Left lung (tissue), 10 donors: ENCODE data around the gene NF2. TPM values are rescaled to one million over a fixed set of nuclear protein-coding genes. Genes with fewer than 3 reads are reported as not detected.

ENCODE experiments used
- ATAC-seq: fragments of 200-7000 bp; cut with Tn5 transposase; one replicate; pipeline ENCODE4 v1.9.1; 2020; ENCODE audit warnings: moderate library complexity
- DNase-seq, 4 donors: peaks; one replicate each; pipeline ENCODE4 v3.0.0-alpha.2; 2013 to 2020
- H3K27ac ChIP-seq, 2 donors: fragments of 200-600 bp; sonication (generic) in 1 of 2; one replicate each; pipeline versions ENCODE4 v1.5.0 to v1.8.0; 2020 to 2021
- H3K27me3 ChIP-seq, 2 donors: fragments of 200-600 bp; sonication (generic) in 1 of 2; one replicate each; pipeline versions ENCODE4 v1.5.0 to v1.8.0; 2020 to 2021
- H3K36me3 ChIP-seq, 2 donors: fragments of 200-600 bp; sonication (generic) in 1 of 2; one replicate each; pipeline versions ENCODE4 v1.5.0 to v1.8.0; 2020 to 2021
- H3K4me1 ChIP-seq, 2 donors: fragments of 200-600 bp; one replicate each; pipeline ENCODE4 v1.8.0; 2021
- H3K4me3 ChIP-seq, 2 donors: fragments of 200-600 bp; sonication (generic) in 1 of 2; one replicate each; pipeline versions ENCODE4 v1.5.0 to v1.8.0; 2020 to 2021; ENCODE audit warnings: mild to moderate bottlenecking in 1 of 2
- H3K9me3 ChIP-seq, 2 donors: fragments of 200-600 bp; sonication (generic) in 1 of 2; one replicate each; pipeline versions ENCODE4 v1.5.0 to v1.8.0; 2020 to 2021
- intact Hi-C, 2 donors: fragments of 100-400 bp; cut with DNase I; formaldehyde crosslinking; loops; one replicate each; pipeline versions ENCODE4 v1.11.2 to v1.14.2; 2022
- polyA plus RNA-seq, 6 donors: library from polyadenylated mRNA; unstranded; fragments of 120-200 nt; gene quantifications; one replicate each; pipeline ENCODE4 v1.2.1, GENCODE V29; 2013; ENCODE audit not compliant: insufficient read length in 6 of 6
- total RNA-seq, 2 donors: library from RNA; stranded (reverse); fragmentation: NEBNext Ultra II Directional; extraction: Animal tissue kit (Norgen Biotek cat#: 25700); gene quantifications; one replicate each; pipeline ENCODE4 v1.2.1, GENCODE V29; 2021
- TF ChIP-seq, protein P1 (sequence below), 2 donors: fragments of 200-600 bp; sonication (generic) in 1 of 2; IDR thresholded peaks; one replicate each; pipeline versions ENCODE4 v1.5.0 to v1.8.0; 2021; ENCODE audit warnings: antibody characterized with exemption in 2 of 2
- donor health status: DM: no; HTN: yes; CAD: no.
- donor health status: DM: no; HTN: no; CAD: no.

NF2 gene
- total and polyA plus RNA-seq, 8 donors = 20.1 to 65.3 (median 23.4) TPM

DNA sequence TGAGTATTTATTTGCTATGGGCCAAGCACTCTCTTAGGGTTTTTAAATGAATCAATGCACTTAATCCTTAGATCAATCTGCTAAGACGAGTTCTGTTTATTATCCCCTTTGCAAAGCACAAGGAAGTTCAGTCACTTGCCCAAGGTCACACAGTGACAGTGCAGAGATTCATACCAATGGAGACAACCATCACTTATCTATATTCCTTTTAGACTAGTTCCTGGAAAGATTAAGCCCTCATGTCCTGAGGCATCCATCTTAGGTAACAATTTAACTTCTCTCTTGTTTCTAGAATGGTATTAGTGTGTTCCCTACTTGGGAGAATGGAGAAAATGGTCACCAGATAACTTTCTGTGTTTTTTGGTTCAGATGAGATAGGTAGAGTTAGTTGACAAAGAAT lies 28.3 kb downstream of the NF2 start:
- DNase-seq (no peak), ATAC-seq (no peak)
- TF ChIP-seq, protein P1, sequence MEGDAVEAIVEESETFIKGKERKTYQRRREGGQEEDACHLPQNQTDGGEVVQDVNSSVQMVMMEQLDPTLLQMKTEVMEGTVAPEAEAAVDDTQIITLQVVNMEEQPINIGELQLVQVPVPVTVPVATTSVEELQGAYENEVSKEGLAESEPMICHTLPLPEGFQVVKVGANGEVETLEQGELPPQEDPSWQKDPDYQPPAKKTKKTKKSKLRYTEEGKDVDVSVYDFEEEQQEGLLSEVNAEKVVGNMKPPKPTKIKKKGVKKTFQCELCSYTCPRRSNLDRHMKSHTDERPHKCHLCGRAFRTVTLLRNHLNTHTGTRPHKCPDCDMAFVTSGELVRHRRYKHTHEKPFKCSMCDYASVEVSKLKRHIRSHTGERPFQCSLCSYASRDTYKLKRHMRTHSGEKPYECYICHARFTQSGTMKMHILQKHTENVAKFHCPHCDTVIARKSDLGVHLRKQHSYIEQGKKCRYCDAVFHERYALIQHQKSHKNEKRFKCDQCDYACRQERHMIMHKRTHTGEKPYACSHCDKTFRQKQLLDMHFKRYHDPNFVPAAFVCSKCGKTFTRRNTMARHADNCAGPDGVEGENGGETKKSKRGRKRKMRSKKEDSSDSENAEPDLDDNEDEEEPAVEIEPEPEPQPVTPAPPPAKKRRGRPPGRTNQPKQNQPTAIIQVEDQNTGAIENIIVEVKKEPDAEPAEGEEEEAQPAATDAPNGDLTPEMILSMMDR (IDR thresholded peaks at IDR 0.05) = no peak
- H3K27me3 ChIP-seq = no peaks in the 10 kb centered on the region
- intact Hi-C loops = loop anchor here in 1 of 2 donors (10.0 kb wide), 1 partner anchor 373 kb away; no protein-coding TSS in a partner anchor
- H3K36me3 ChIP-seq = no peaks in the 10 kb centered on the region
- peaks cover 11 to 27% of the 10 kb centered on the region in 2 donors for H3K4me1 ChIP-seq
- no peak overlapping the region for H3K4me3 ChIP-seq
- H3K27ac ChIP-seq = no peak overlapping the region
- H3K9me3 ChIP-seq = no peaks in the 10 kb centered on the region

DNA sequence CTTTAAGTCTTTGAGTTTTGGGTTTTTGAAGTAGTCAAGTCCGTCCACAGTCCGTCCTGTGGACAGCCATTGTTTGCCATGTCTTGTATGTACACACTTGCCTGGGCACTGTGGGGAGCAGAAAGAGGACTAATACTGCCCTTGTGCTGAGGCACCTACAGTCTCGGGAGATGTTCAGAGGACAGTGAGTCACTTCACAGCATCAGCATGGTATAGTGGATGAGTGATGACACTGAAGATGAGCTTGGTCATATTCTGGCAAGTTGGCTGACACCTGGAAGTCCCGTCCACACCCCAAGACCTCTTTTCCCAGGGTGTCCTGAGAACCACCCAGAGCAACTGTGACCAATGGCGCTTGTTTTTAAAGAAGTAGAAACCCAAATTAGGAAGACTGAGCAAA lies 29.2 kb downstream of the NF2 start:
- ATAC-seq (no peak), DNase-seq (no peak)
- no peak overlapping the region for H3K4me3 ChIP-seq
- peaks cover 8 to 26% of the 10 kb centered on the region in 2 donors for H3K4me1 ChIP-seq
- TF ChIP-seq, protein P1 (IDR thresholded peaks at IDR 0.05) = no peak
- intact Hi-C loops = loop anchor here in 1 of 2 donors (10.0 kb wide), 1 partner anchor 372 kb away; no protein-coding TSS in a partner anchor
- H3K27me3 ChIP-seq = no peaks in the 10 kb centered on the region
- H3K36me3 ChIP-seq = peaks cover 0 to 6% of the 10 kb centered on the region in 2 donors
- H3K9me3 ChIP-seq = no peaks in the 10 kb centered on the region
- no peak overlapping the region for H3K27ac ChIP-seq

DNA sequence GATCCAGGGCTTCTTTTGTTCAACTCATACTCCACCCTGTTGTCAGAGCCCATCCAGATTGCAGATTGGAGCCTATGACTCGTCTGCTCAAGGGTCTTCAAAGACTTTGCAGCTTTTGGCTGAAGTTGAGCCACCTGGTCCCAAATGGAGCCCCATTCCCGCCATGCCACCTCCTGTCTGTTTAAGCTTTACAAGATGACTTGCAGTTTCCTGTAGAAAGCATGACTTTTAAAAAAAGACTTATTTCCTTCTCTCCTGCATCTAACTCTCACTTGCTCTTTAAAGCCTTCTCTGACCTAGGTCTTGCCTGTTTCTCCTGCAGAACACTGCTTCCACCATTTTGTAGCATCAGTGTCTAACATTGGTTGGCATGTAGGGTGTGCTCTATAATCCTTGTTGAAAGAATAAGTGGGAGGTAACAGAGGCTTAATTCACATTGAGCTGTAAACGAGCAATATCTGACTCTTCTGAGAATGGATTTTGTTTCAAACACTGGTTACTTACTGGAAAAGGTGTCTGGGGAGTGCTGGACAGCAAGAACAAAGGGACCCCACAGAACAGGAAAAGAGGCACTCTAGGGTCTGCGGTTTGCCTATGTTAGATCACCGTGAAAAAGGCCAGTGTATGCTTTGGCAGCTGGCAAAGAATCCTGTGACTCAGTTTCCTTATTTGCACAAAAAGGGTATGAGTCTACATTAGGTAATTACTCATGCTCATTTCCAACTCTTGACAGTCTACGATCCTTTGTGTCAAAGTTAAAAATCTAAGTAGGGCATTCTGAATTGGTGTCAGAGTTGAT lies 30.3 kb downstream of the NF2 start:
- no peak for ATAC-seq
- peaks cover 0 to 17% of the 10 kb centered on the region in 2 donors for H3K36me3 ChIP-seq
- H3K9me3 ChIP-seq = no peaks in the 10 kb centered on the region
- intact Hi-C loops = loop anchor here in 1 of 2 donors (10.0 kb wide), 1 partner anchor 371 kb away; no protein-coding TSS in a partner anchor
- TF ChIP-seq, protein P1 (IDR thresholded peaks at IDR 0.05) = no peak
- DNase-seq = no peak
- peaks cover 8 to 26% of the 10 kb centered on the region in 2 donors for H3K4me1 ChIP-seq
- no peaks in the 10 kb centered on the region for H3K27me3 ChIP-seq
- no peak overlapping the region for H3K27ac ChIP-seq
- H3K4me3 ChIP-seq = no peak overlapping the region

DNA sequence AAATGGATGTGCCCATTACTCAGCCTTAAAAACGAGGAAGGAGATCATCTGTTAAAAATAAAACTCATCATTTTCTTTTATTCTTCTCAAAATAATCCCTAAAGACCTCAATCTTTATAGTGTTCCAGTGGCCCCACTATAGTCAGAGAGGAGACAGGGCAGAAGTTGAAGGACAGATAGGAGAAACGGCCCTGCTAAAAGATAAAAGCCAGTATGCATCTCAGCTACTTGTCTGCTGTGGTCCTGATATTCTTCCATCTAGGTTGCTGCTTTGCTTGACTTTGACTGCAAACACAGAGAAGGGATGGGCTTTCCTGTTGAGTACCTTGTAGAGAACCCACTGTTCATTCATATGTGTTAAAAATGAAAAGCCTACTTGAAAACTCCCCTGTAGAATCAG lies 31.4 kb downstream of the NF2 start:
- Histone ChIP-seq H3K27ac (no peak overlapping the region), H3K4me1 (peaks cover 5 to 22% of the 10 kb centered on the region in 2 donors), H3K9me3 (no peaks in the 10 kb centered on the region), H3K36me3 (peaks cover 0 to 25% of the 10 kb centered on the region in 2 donors), H3K27me3 (no peaks in the 10 kb centered on the region), H3K4me3 (no peak overlapping the region)
- intact Hi-C loops = loop anchor here in 1 of 2 donors (10.0 kb wide), 1 partner anchor 370 kb away; no protein-coding TSS in a partner anchor
- DNase-seq (no peak), ATAC-seq (no peak)
- TF ChIP-seq, protein P1 (IDR thresholded peaks at IDR 0.05) = no peak

- DNase-seq (peak in 1 of 4 donors; percentile 39), ATAC-seq (peak; percentile 89)
- TF ChIP-seq, protein P1 (IDR thresholded peaks at IDR 0.05) = peak; percentile 33 to 58
- Histone ChIP-seq H3K4me1 (peaks cover 2 to 12% of the 10 kb centered on the region in 2 donors), H3K36me3 (peaks cover 0 to 25% of the 10 kb centered on the region in 2 donors), H3K4me3 (no peak overlapping the region), H3K27me3 (no peaks in the 10 kb centered on the region), H3K27ac (no peak overlapping the region), H3K9me3 (no peaks in the 10 kb centered on the region)
- intact Hi-C loops = loop anchor here in 1 of 2 donors (10.0 kb wide), 1 partner anchor 369 kb away; no protein-coding TSS in a partner anchor
Measured at GRCh38 chr22:29635734-29636357, 32.4 kb downstream of the NF2 start.
